HFFc6 (cell line): Measurements from ENCODE around the gene SHB. TPM values are rescaled to one million over a fixed set of nuclear protein-coding genes. Genes with fewer than 3 reads are reported as not detected.
"Not testable (repeated sequence)": the region's sequence is repeated elsewhere in the genome, so short reads cannot be mapped to it uniquely, and the experiment has no call there.

Source experiments
- DNase-seq: peaks from one replicate; pipeline ENCODE4 v3.0.0-alpha.2; 2018
- H3K27ac Mint-ChIP-seq: 2 replicates; pipeline ENCODE4 v1.8.0; 2020; ENCODE audit warnings: mild to moderate bottlenecking, mixed read lengths
- H3K27me3 Mint-ChIP-seq: 2 replicates; pipeline ENCODE4 v1.8.0; 2021; ENCODE audit warnings: mild to moderate bottlenecking, moderate library complexity, mixed read lengths; ENCODE audit not compliant: insufficient read depth
- H3K36me3 Mint-ChIP-seq: 2 replicates; pipeline ENCODE4 v1.8.0; 2021; ENCODE audit warnings: low read depth, mixed read lengths
- H3K4me1 Mint-ChIP-seq: 2 replicates; pipeline ENCODE4 v1.8.0; 2020; ENCODE audit warnings: low read depth, mixed read lengths
- H3K4me3 Mint-ChIP-seq: 2 replicates; pipeline ENCODE4 v1.8.0; 2020; ENCODE audit warnings: mild to moderate bottlenecking, moderate library complexity, mixed read lengths
- H3K9me3 Mint-ChIP-seq: 2 replicates; pipeline ENCODE4 v1.8.0; 2020; ENCODE audit warnings: mild to moderate bottlenecking, mixed read lengths
- total RNA-seq, 6 experiments: library from RNA; stranded (reverse); fragmentation: NEBNext Ultra II Directional; extraction: Animal tissue kit (Norgen Biotek cat#: 25700); gene quantifications; 2 replicates in 1 of 6; 3 replicates in 5 of 6; pipeline ENCODE4 v1.2.3, GENCODE V29; 2021
- TF ChIP-seq, protein P1 (sequence below): fragments of 200-600 bp; sonication (generic); IDR thresholded peaks from 2 replicates; pipeline ENCODE4 v1.5.0; 2021; ENCODE audit warnings: antibody characterized with exemption, mild to moderate bottlenecking

The SHB gene
- total RNA-seq, 6 experiments from 2014 or later, result 26.8 to 29.8 (median 28.6) TPM

DNA sequence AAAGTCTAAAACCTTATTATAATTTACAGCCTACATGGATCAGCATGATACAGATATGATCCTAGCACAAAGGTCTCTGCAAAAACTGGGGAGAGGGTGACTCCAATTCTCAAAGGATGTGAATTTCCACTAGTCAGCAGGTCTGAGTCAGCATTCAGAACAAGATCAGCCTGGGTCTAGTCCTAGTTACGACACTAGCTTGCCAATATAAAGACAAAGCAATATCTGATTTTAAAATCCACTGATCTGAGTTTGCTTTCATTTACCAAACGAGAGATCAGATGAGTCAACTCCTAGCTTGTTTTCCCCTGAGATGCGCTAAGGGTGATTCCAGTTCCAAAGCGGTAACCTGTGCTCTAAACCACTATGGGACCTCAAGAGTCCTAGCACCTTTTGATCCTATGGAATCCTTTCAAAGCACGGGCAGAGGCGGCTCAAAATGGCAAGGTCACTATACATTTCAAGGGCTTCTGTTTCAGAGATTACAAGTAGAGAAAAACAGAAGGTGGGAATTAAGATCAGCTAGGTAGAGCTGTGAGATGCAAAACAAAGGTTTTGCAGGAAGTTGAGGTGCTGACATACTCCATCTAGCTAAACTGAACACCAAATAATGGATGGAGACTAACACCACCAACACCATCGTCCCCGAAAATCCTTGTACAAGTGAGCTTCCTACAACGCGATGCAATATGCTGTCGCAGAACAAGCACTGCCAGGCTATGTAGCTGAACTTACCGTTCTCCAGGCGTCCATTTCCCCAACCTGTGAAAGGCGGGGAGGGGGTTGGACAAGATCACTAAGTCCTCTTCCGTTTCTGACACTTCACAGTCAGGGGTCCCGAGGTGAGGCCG lies 166.0 kb downstream of the SHB start:
- Mint-ChIP-seq H3K36me3 (no peaks in the 10 kb centered on the region; the same call in 1 of the 2 replicates), H3K9me3 (no peaks in the 10 kb centered on the region), H3K4me3 (peak overlapping the region; percentile 90), H3K27ac (peak overlapping the region; percentile 76), H3K27me3 (peaks cover 5% of the 10 kb centered on the region; the same call in 1 of the 2 replicates), H3K4me1 (peaks cover 33% of the 10 kb centered on the region)
- TF ChIP-seq, protein P1, sequence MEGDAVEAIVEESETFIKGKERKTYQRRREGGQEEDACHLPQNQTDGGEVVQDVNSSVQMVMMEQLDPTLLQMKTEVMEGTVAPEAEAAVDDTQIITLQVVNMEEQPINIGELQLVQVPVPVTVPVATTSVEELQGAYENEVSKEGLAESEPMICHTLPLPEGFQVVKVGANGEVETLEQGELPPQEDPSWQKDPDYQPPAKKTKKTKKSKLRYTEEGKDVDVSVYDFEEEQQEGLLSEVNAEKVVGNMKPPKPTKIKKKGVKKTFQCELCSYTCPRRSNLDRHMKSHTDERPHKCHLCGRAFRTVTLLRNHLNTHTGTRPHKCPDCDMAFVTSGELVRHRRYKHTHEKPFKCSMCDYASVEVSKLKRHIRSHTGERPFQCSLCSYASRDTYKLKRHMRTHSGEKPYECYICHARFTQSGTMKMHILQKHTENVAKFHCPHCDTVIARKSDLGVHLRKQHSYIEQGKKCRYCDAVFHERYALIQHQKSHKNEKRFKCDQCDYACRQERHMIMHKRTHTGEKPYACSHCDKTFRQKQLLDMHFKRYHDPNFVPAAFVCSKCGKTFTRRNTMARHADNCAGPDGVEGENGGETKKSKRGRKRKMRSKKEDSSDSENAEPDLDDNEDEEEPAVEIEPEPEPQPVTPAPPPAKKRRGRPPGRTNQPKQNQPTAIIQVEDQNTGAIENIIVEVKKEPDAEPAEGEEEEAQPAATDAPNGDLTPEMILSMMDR, result no peak
- peak; percentile 41 for DNase-seq

- Mint-ChIP-seq H3K4me1 (peaks cover 39% of the 10 kb centered on the region), H3K27ac (no peak overlapping the region), H3K4me3 (peak overlapping the region; percentile 90), H3K9me3 (no peaks in the 10 kb centered on the region), H3K36me3 (peaks cover 5% of the 10 kb centered on the region; the same call in 1 of the 2 replicates), H3K27me3 (peaks cover 5% of the 10 kb centered on the region; the same call in 1 of the 2 replicates)
- DNase-seq, result no peak
- TF ChIP-seq, protein P1, result no peak
These were observed 166.9 kb downstream of the SHB start for GRCh38 chr9:37902131-37902530.

DNA sequence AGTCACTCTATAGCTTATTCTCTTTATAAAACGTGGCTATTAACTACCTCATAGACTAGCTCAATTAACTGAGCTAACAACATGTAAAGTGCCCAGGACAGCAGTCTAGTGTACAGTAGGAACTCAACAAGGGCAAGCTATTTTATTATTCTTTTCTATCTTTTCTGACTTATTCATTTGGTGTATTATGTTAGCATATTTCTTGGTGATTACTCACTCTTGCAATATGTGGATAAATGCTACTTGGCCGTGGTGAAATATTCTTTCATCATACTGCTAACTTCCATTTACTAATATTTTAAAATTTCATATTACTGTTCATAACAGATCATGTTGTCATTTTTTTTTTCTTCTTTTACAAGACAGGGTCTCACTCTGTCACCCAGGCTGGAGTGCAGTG lies 170.0 kb downstream of the SHB start:
- TF ChIP-seq, protein P1, result no peak
- no peaks in the 10 kb centered on the region for H3K9me3 Mint-ChIP-seq
- H3K27me3 Mint-ChIP-seq, result peaks cover 2% of the 10 kb centered on the region; the same call in 1 of the 2 replicates
- H3K4me3 Mint-ChIP-seq, result no peak overlapping the region
- peaks cover 28% of the 10 kb centered on the region for H3K4me1 Mint-ChIP-seq
- H3K27ac Mint-ChIP-seq, result peak overlapping the region; percentile 61
- H3K36me3 Mint-ChIP-seq, result peaks cover 16% of the 10 kb centered on the region
- DNase-seq, result peak; percentile 24

- no peaks in the 10 kb centered on the region for H3K9me3 Mint-ChIP-seq
- peaks cover 2% of the 10 kb centered on the region; the same call in 1 of the 2 replicates for H3K27me3 Mint-ChIP-seq
- no peak overlapping the region for H3K4me3 Mint-ChIP-seq
- H3K27ac Mint-ChIP-seq, result peak overlapping the region; percentile 18; the same call in 1 of the 2 replicates
- TF ChIP-seq, protein P1, result no peak
- peaks cover 26% of the 10 kb centered on the region for H3K4me1 Mint-ChIP-seq
- peaks cover 24% of the 10 kb centered on the region for H3K36me3 Mint-ChIP-seq
- no peak for DNase-seq
These were observed 171.4 kb downstream of the SHB start for GRCh38 chr9:37897665-37898064.

GRCh38 chr9:37892063-37892462 lies 177.0 kb downstream of the SHB start:
- Mint-ChIP-seq H3K36me3 (peaks cover 40% of the 10 kb centered on the region), H3K9me3 (no peaks in the 10 kb centered on the region)
- no peak for DNase-seq

DNA sequence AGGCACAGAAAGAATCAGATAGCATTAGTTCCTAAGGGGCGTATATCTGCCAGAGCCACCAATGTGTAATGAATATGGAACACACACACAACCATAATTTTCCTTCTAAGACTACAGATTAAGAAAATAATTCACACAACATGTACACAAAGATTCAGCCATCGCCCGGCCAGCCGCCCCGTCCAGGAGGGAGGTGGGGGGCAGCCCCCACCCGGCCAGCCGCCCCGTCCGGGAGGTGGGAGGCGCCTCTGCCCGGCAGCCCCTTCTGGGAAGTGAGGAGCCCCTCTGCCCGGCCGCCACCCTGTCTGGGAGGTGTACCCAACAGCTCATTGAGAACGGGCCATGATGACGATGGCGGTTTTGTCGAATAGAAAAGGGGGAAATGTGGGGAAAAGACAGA lies 178.0 kb downstream of the SHB start:
- not testable (repeated sequence) for H3K4me3 Mint-ChIP-seq, H3K27me3 Mint-ChIP-seq, H3K4me1 Mint-ChIP-seq, H3K27ac Mint-ChIP-seq, DNase-seq, H3K9me3 Mint-ChIP-seq
- peaks cover 43% of the 10 kb centered on the region for H3K36me3 Mint-ChIP-seq

More at GRCh38 chr9:37892063-37892462, 177.0 kb downstream of the SHB start:
- TF ChIP-seq, protein P1, result no peak
- Mint-ChIP-seq H3K27ac (no peak overlapping the region), H3K4me3 (no peak overlapping the region), H3K4me1 (no peaks in the 10 kb centered on the region), H3K27me3 (peaks cover 2% of the 10 kb centered on the region; the same call in 1 of the 2 replicates)
